Activated T-helper 17 cell treated with anti-CD3 and anti-CD28 coated beads, Interleukin-2, amount 50 U/mL, for 72 hours (primary cell): Measurements from ENCODE around the gene NFE2L3. TPM values are rescaled to one million over a fixed set of nuclear protein-coding genes. Genes with fewer than 3 reads are reported as not detected.
"Not testable (repeated sequence)": the region's sequence is repeated elsewhere in the genome, so short reads cannot be mapped to it uniquely, and the experiment has no call there.

Source experiments
- ATAC-seq: fragments of 150-1000 bp; cut with Tn5 transposase; replicated peaks from 2 replicates; pipeline ENCODE4 v1.10.0; 2021; ENCODE audit warnings: mild to moderate bottlenecking, moderate library complexity
- H3K27ac Mint-ChIP-seq: one replicate; pipeline ENCODE4 v1.8.0; 2022; ENCODE audit warnings: mixed read lengths
- H3K27me3 Mint-ChIP-seq: one replicate; pipeline ENCODE4 v1.8.0; 2022; ENCODE audit warnings: mixed read lengths
- H3K36me3 Mint-ChIP-seq: one replicate; pipeline ENCODE4 v1.8.0; 2022; ENCODE audit warnings: low read depth, mild to moderate bottlenecking, mixed read lengths
- H3K4me1 Mint-ChIP-seq: one replicate; pipeline ENCODE4 v1.8.0; 2022; ENCODE audit warnings: mixed read lengths
- H3K4me3 Mint-ChIP-seq: one replicate; pipeline ENCODE4 v1.8.0; 2022; ENCODE audit warnings: mild to moderate bottlenecking, mixed read lengths
- H3K9me3 Mint-ChIP-seq: one replicate; pipeline ENCODE4 v1.8.0; 2022; ENCODE audit warnings: mixed read lengths
- total RNA-seq, 2 donors: library from RNA; stranded (reverse); gene quantifications; one replicate each; pipeline ENCODE4 v1.2.3, GENCODE V29; 2022

Gene NFE2L3
- total RNA-seq, 2 donors from 2014 or later: 24.1 to 27.6 TPM

- Mint-ChIP-seq H3K4me3 (peak overlapping the region; percentile 100), H3K4me1 (peaks cover 81% of the 10 kb centered on the region), H3K27ac (peak overlapping the region; percentile 89), H3K27me3 (no peaks in the 10 kb centered on the region), H3K9me3 (no peaks in the 10 kb centered on the region), H3K36me3 (peaks cover 100% of the 10 kb centered on the region)
- no peak for ATAC-seq
Measured at GRCh38 chr7:26191974-26192479, 40.0 kb downstream of the NFE2L3 start.

- Mint-ChIP-seq H3K36me3 (peaks cover 100% of the 10 kb centered on the region), H3K4me1 (peaks cover 80% of the 10 kb centered on the region), H3K27ac (peak overlapping the region; percentile 89), H3K4me3 (peak overlapping the region; percentile 100), H3K27me3 (no peaks in the 10 kb centered on the region), H3K9me3 (no peaks in the 10 kb centered on the region)
- no peak for ATAC-seq
Measured at GRCh38 chr7:26192485-26193087, 40.6 kb downstream of the NFE2L3 start.

- H3K4me1 Mint-ChIP-seq: peaks cover 69% of the 10 kb centered on the region
Measured at GRCh38 chr7:26193432-26194207, 41.6 kb downstream of the NFE2L3 start.

GRCh38 chr7:26194764-26195163 lies 42.8 kb downstream of the NFE2L3 start:
- peaks cover 61% of the 10 kb centered on the region for H3K4me1 Mint-ChIP-seq
- H3K4me3 Mint-ChIP-seq: peak overlapping the region; percentile 100
- H3K36me3 Mint-ChIP-seq: peaks cover 100% of the 10 kb centered on the region
- not testable (repeated sequence) for H3K9me3 Mint-ChIP-seq, ATAC-seq, H3K27me3 Mint-ChIP-seq
- H3K27ac Mint-ChIP-seq: peak overlapping the region; percentile 89

More at GRCh38 chr7:26193432-26194207, 41.6 kb downstream of the NFE2L3 start:
- Mint-ChIP-seq H3K27me3 (no peaks in the 10 kb centered on the region), H3K9me3 (no peaks in the 10 kb centered on the region), H3K36me3 (peaks cover 100% of the 10 kb centered on the region), H3K27ac (peak overlapping the region; percentile 89), H3K4me3 (peak overlapping the region; percentile 100)
- no peak for ATAC-seq

GRCh38 chr7:26195182-26195581 lies 43.2 kb downstream of the NFE2L3 start:
- Mint-ChIP-seq H3K27ac (peak overlapping the region; percentile 100), H3K9me3 (no peaks in the 10 kb centered on the region), H3K4me3 (peak overlapping the region; percentile 100), H3K4me1 (peaks cover 60% of the 10 kb centered on the region), H3K27me3 (no peaks in the 10 kb centered on the region), H3K36me3 (peaks cover 100% of the 10 kb centered on the region)
- no peak for ATAC-seq

GRCh38 chr7:26195867-26196657 lies 44.1 kb downstream of the NFE2L3 start:
- no peaks in the 10 kb centered on the region for H3K27me3 Mint-ChIP-seq
- H3K4me1 Mint-ChIP-seq: peaks cover 52% of the 10 kb centered on the region
- H3K36me3 Mint-ChIP-seq: peaks cover 100% of the 10 kb centered on the region
- peak overlapping the region; percentile 100 for H3K27ac Mint-ChIP-seq
- H3K4me3 Mint-ChIP-seq: peak overlapping the region; percentile 100
- ATAC-seq: no peak
- no peaks in the 10 kb centered on the region for H3K9me3 Mint-ChIP-seq

- no peak for ATAC-seq
- Mint-ChIP-seq H3K4me1 (peaks cover 45% of the 10 kb centered on the region), H3K27ac (peak overlapping the region; percentile 100), H3K4me3 (peak overlapping the region; percentile 100), H3K9me3 (no peaks in the 10 kb centered on the region), H3K36me3 (peaks cover 91% of the 10 kb centered on the region), H3K27me3 (no peaks in the 10 kb centered on the region)
Measured at GRCh38 chr7:26197153-26198115, 45.4 kb downstream of the NFE2L3 start.

GRCh38 chr7:26198133-26198780 lies 46.3 kb downstream of the NFE2L3 start:
- peaks cover 36% of the 10 kb centered on the region for H3K4me1 Mint-ChIP-seq
- H3K27ac Mint-ChIP-seq: peak overlapping the region; percentile 100
- no peaks in the 10 kb centered on the region for H3K9me3 Mint-ChIP-seq
- no peak for ATAC-seq
- H3K36me3 Mint-ChIP-seq: peaks cover 91% of the 10 kb centered on the region
- H3K4me3 Mint-ChIP-seq: peak overlapping the region; percentile 100
- H3K27me3 Mint-ChIP-seq: no peaks in the 10 kb centered on the region

- peaks cover 31% of the 10 kb centered on the region for H3K4me1 Mint-ChIP-seq
- no peaks in the 10 kb centered on the region for H3K9me3 Mint-ChIP-seq
- H3K27me3 Mint-ChIP-seq: no peaks in the 10 kb centered on the region
- H3K36me3 Mint-ChIP-seq: peaks cover 91% of the 10 kb centered on the region
- peak overlapping the region; percentile 100 for H3K4me3 Mint-ChIP-seq
- peak overlapping the region; percentile 100 for H3K27ac Mint-ChIP-seq
- no peak for ATAC-seq
Measured at GRCh38 chr7:26198781-26199169, 46.8 kb downstream of the NFE2L3 start.

GRCh38 chr7:26199301-26200037 lies 47.5 kb downstream of the NFE2L3 start:
- H3K4me3 Mint-ChIP-seq: peak overlapping the region; percentile 100
- H3K9me3 Mint-ChIP-seq: no peaks in the 10 kb centered on the region
- H3K27me3 Mint-ChIP-seq: no peaks in the 10 kb centered on the region
- ATAC-seq: no peak
- H3K27ac Mint-ChIP-seq: peak overlapping the region; percentile 100
- H3K4me1 Mint-ChIP-seq: peaks cover 31% of the 10 kb centered on the region
- H3K36me3 Mint-ChIP-seq: peaks cover 91% of the 10 kb centered on the region

GRCh38 chr7:26200038-26200443 lies 48.0 kb downstream of the NFE2L3 start:
- Mint-ChIP-seq H3K4me1 (peaks cover 34% of the 10 kb centered on the region), H3K27ac (peak overlapping the region; percentile 100)

GRCh38 chr7:26200444-26201246 lies 48.6 kb downstream of the NFE2L3 start, which contains the start of gene HNRNPA2B1:
Gene HNRNPA2B1, minus strand, starts transcription at chr7:26200746. Its CDS starts 169 bp downstream, at chr7:26200577.
- H3K4me1 Mint-ChIP-seq: peaks cover 34% of the 10 kb centered on the region
- no peaks in the 10 kb centered on the region for H3K9me3 Mint-ChIP-seq
- ATAC-seq: peak; percentile 76
- H3K27ac Mint-ChIP-seq: peak within 1 kb of the TSS; percentile 100
- peak within 1 kb of the TSS; percentile 100 for H3K4me3 Mint-ChIP-seq
- H3K36me3 Mint-ChIP-seq: peaks cover 91% of the 10 kb centered on the region
- no peaks in the 10 kb centered on the region for H3K27me3 Mint-ChIP-seq

More at GRCh38 chr7:26200038-26200443, 48.0 kb downstream of the NFE2L3 start:
- peak; percentile 28 for ATAC-seq
- no peaks in the 10 kb centered on the region for H3K27me3 Mint-ChIP-seq
- peak overlapping the region; percentile 100 for H3K4me3 Mint-ChIP-seq
- H3K9me3 Mint-ChIP-seq: no peaks in the 10 kb centered on the region
- H3K36me3 Mint-ChIP-seq: peaks cover 91% of the 10 kb centered on the region
